IPS-NIHi7 (cell line): ENCODE measurements around the gene NEK10.
A peak's percentile ranks its signal among the peaks of the same experiment; 100 is the strongest.
"Not testable (repeated sequence)": the region's sequence is repeated elsewhere in the genome, so short reads cannot be mapped to it uniquely, and the experiment has no call there.

Experiments used
- DNase-seq: peaks from one replicate; pipeline ENCODE4 v3.0.0; 2012; ENCODE audit warnings: mixed read lengths; ENCODE audit errors: extremely low spot score

NEK10 gene

GRCh38 chr3:27368831-27369607, at the start of gene NEK10:
TSS of gene NEK10 (minus strand) at chr3:27369383. CDS start at chr3:27352882, 16,501 bp downstream.
- DNase-seq, result peak; percentile 99

- DNase-seq, result no peak
Measured at GRCh38 chr3:27415202-27415601, 46.0 kb upstream of the NEK10 start.

- no peak for DNase-seq
Measured at GRCh38 chr3:27392950-27393679, 23.9 kb upstream of the NEK10 start.

GRCh38 chr3:27392414-27392813, 23.2 kb upstream of the NEK10 start:
- DNase-seq, result not testable (repeated sequence)

- DNase-seq, result no peak
Measured at GRCh38 chr3:27391796-27392195, 22.6 kb upstream of the NEK10 start.

GRCh38 chr3:27387625-27388024, 18.4 kb upstream of the NEK10 start:
- DNase-seq, result no peak

- DNase-seq, result no peak
Measured at GRCh38 chr3:27385504-27385903, 16.3 kb upstream of the NEK10 start.

- DNase-seq, result no peak
Measured at GRCh38 chr3:27384191-27384590, 15.0 kb upstream of the NEK10 start.

- no peak for DNase-seq
Measured at GRCh38 chr3:27380433-27381357, 11.5 kb upstream of the NEK10 start.

- no peak for DNase-seq
Measured at GRCh38 chr3:27378331-27378730, 9.1 kb upstream of the NEK10 start.

- DNase-seq, result no peak
Measured at GRCh38 chr3:27376109-27376772, 7.1 kb upstream of the NEK10 start.

GRCh38 chr3:27366062-27366591, 3.1 kb downstream of the NEK10 start:
- DNase-seq, result no peak

- no peak for DNase-seq
Measured at GRCh38 chr3:27360113-27361078, 8.8 kb downstream of the NEK10 start.

- no peak for DNase-seq
Measured at GRCh38 chr3:27358372-27358771, 10.8 kb downstream of the NEK10 start.

- DNase-seq, result peak; percentile 68
Measured at GRCh38 chr3:27357665-27358258, 11.4 kb downstream of the NEK10 start.

- no peak for DNase-seq
Measured at GRCh38 chr3:27356976-27357375, 12.2 kb downstream of the NEK10 start.

GRCh38 chr3:27354588-27355203, 14.5 kb downstream of the NEK10 start:
- no peak for DNase-seq

- DNase-seq, result no peak
Measured at GRCh38 chr3:27354161-27354560, 15.0 kb downstream of the NEK10 start.

GRCh38 chr3:27353221-27353620, 16.0 kb downstream of the NEK10 start:
- no peak for DNase-seq
